OCI-M2 (cell line): ENCODE measurements around the gene IL3.

Experiments
- DNase-seq: peaks from one replicate; lab custom pipeline; 2025; ENCODE audit not compliant: unreplicated experiment; lab: John Stamatoyannopoulos, UW

The IL3 gene

GRCh38 chr5:132025403-132025971, 35.0 kb upstream of the IL3 start:
- no peak for DNase-seq

GRCh38 chr5:132026516-132027008, 33.9 kb upstream of the IL3 start:
- DNase-seq: no peak

GRCh38 chr5:132027027-132027426, 33.4 kb upstream of the IL3 start:
- DNase-seq: no peak

GRCh38 chr5:132029609-132030330, 30.7 kb upstream of the IL3 start:
- no peak for DNase-seq

GRCh38 chr5:132030610-132031009, 29.8 kb upstream of the IL3 start:
- no peak for DNase-seq

- no peak for DNase-seq
These were observed 28.3 kb upstream of the IL3 start for GRCh38 chr5:132032196-132032595.

GRCh38 chr5:132033122-132033521, 27.3 kb upstream of the IL3 start:
- DNase-seq: no peak

- no peak for DNase-seq
These were observed 23.1 kb upstream of the IL3 start for GRCh38 chr5:132037353-132037752.

GRCh38 chr5:132044207-132044606, 16.2 kb upstream of the IL3 start:
- DNase-seq: no peak

GRCh38 chr5:132046880-132047299, 13.6 kb upstream of the IL3 start:
- DNase-seq: no peak

GRCh38 chr5:132049093-132049492, 11.4 kb upstream of the IL3 start:
- no peak for DNase-seq

- no peak for DNase-seq
These were observed 10.9 kb upstream of the IL3 start for GRCh38 chr5:132049559-132049958.

GRCh38 chr5:132050136-132050535, 10.3 kb upstream of the IL3 start:
- no peak for DNase-seq

GRCh38 chr5:132050661-132051552, 9.5 kb upstream of the IL3 start:
- no peak for DNase-seq

GRCh38 chr5:132052520-132052919, 7.9 kb upstream of the IL3 start:
- DNase-seq: no peak

- no peak for DNase-seq
These were observed 7.0 kb upstream of the IL3 start for GRCh38 chr5:132053483-132053882.

GRCh38 chr5:132054031-132054696, 6.3 kb upstream of the IL3 start:
- no peak for DNase-seq

- DNase-seq: no peak
These were observed 5.6 kb upstream of the IL3 start for GRCh38 chr5:132054697-132055440.

GRCh38 chr5:132055441-132055807, 5.0 kb upstream of the IL3 start:
- no peak for DNase-seq

- DNase-seq: no peak
These were observed 4.4 kb upstream of the IL3 start for GRCh38 chr5:132055808-132056609.
